Activated T-cell treated with anti-CD3 and anti-CD28 coated beads, Interleukin-2, amount 50 U/mL, for 72 hours (primary cell): ENCODE results near the gene CALR3. TPM values are rescaled to one million over a fixed set of nuclear protein-coding genes. Genes with fewer than 3 reads are reported as not detected.
"Not testable (repeated sequence)": the region's sequence is repeated elsewhere in the genome, so short reads cannot be mapped to it uniquely, and the experiment has no call there.

Experiments
- ATAC-seq, 2 donors: fragments of 150-1000 bp; cut with Tn5 transposase; replicated peaks in 1 of 2; 2 replicates each; pipeline ENCODE4 v1.10.0; 2021; ENCODE audit warnings: moderate library complexity in 2 of 2, mild to moderate bottlenecking in 1 of 2
- DNase-seq, 2 donors: peaks; one replicate each; pipeline ENCODE4 v3.0.0; 2021 to 2022; ENCODE audit warnings: mixed read lengths in 1 of 2
- H3K27ac Mint-ChIP-seq: one replicate; pipeline ENCODE4 v1.8.0; 2022; ENCODE audit warnings: mild to moderate bottlenecking, moderate library complexity, mixed read lengths
- H3K27me3 Mint-ChIP-seq: one replicate; pipeline ENCODE4 v1.8.0; 2022; ENCODE audit warnings: low read depth, mixed read lengths
- H3K36me3 Mint-ChIP-seq, 2 donors: one replicate each; pipeline ENCODE4 v1.8.0; 2022; ENCODE audit warnings: mixed read lengths in 2 of 2, mild to moderate bottlenecking in 1 of 2; ENCODE audit not compliant: insufficient read depth in 2 of 2
- H3K4me1 Mint-ChIP-seq: one replicate; pipeline ENCODE4 v1.8.0; 2022; ENCODE audit warnings: low read depth, mixed read lengths
- H3K4me3 Mint-ChIP-seq, 2 donors: one replicate each; pipeline ENCODE4 v1.8.0; 2022; ENCODE audit warnings: mild to moderate bottlenecking in 2 of 2, mixed read lengths in 2 of 2, moderate library complexity in 2 of 2
- H3K9me3 Mint-ChIP-seq, 2 donors: one replicate each; pipeline ENCODE4 v1.8.0; 2022; ENCODE audit warnings: mixed read lengths in 2 of 2
- total RNA-seq, 2 donors: library from RNA; stranded (reverse); gene quantifications; one replicate each; pipeline ENCODE4 v1.2.3, GENCODE V29; 2022

CALR3 gene
- total RNA-seq, 2 donors from 2014 or later: not detected

- DNase-seq (no peak), ATAC-seq (no peak)
- Mint-ChIP-seq H3K4me3 (no peak overlapping the region), H3K36me3 (peaks cover 4 to 9% of the 10 kb centered on the region in 2 donors), H3K27ac (no peak overlapping the region), H3K4me1 (no peaks in the 10 kb centered on the region), H3K9me3 (no peaks in the 10 kb centered on the region), H3K27me3 (no peaks in the 10 kb centered on the region)
These were observed 23.3 kb upstream of the CALR3 start for GRCh38 chr19:16519230-16519687.

DNA sequence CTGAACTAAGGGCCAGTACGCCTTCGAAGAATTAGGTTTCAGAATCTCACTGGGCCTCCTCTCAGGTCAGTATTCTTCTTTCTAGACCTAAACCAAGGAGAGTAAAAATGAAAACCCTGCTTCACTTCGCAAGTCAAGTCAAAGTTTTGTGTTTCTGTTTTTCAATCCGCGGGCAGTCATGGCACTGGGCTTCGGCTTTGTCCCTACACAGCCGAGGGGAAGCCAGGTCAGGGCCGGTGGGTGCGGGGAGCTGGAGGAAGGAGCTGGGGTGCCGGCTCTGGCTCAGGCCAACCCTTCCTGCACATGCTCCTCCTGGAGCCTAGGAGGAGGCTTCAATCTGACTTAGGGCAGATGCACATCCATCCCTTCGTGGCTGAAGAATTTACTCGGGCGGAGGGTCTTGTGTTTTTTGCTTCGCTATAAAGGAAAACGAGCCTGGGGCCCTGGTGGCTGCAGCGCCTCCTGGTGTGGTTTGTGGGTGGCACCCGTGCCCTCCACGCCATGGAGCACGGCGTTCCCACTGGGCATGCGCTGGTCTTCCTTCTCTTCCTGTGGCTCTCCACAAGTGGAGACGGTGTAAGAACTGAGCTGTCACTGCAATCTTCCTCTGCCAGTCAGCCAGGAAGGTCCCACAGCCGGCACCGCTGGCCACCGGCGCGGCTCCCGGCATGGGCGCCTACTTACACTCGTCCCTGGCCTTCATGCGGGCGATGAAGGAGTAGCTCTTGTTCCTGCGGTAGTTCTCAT, 22.7 kb upstream of the CALR3 start:
- no peak overlapping the region for H3K27ac Mint-ChIP-seq
- peaks cover 4 to 5% of the 10 kb centered on the region in 2 donors for H3K36me3 Mint-ChIP-seq
- no peaks in the 10 kb centered on the region for H3K27me3 Mint-ChIP-seq
- ATAC-seq (no peak), DNase-seq (no peak)
- no peak overlapping the region for H3K4me3 Mint-ChIP-seq
- H3K9me3 Mint-ChIP-seq: no peaks in the 10 kb centered on the region
- no peaks in the 10 kb centered on the region for H3K4me1 Mint-ChIP-seq

- no peaks in the 10 kb centered on the region for H3K27me3 Mint-ChIP-seq
- no peak overlapping the region for H3K4me3 Mint-ChIP-seq
- no peaks in the 10 kb centered on the region for H3K4me1 Mint-ChIP-seq
- ATAC-seq: no peak
- H3K9me3 Mint-ChIP-seq: no peaks in the 10 kb centered on the region
- no peak for DNase-seq
- H3K36me3 Mint-ChIP-seq: peaks cover 1 to 5% of the 10 kb centered on the region in 2 donors
- H3K27ac Mint-ChIP-seq: no peak overlapping the region
These were observed 22.1 kb upstream of the CALR3 start for GRCh38 chr19:16518061-16518460.

GRCh38 chr19:16516923-16517610, 21.1 kb upstream of the CALR3 start:
- Mint-ChIP-seq H3K4me3 (no peak overlapping the region), H3K27ac (no peak overlapping the region), H3K9me3 (no peaks in the 10 kb centered on the region), H3K27me3 (no peaks in the 10 kb centered on the region), H3K4me1 (no peaks in the 10 kb centered on the region), H3K36me3 (peaks cover 0 to 5% of the 10 kb centered on the region in 2 donors)
- no peak for DNase-seq
- peak in 1 of 2 donors; percentile 14 for ATAC-seq

GRCh38 chr19:16516381-16516780, 20.4 kb upstream of the CALR3 start:
- ATAC-seq: no peak
- no peaks in the 10 kb centered on the region for H3K9me3 Mint-ChIP-seq
- H3K4me1 Mint-ChIP-seq: no peaks in the 10 kb centered on the region
- peaks cover 0 to 5% of the 10 kb centered on the region in 2 donors for H3K36me3 Mint-ChIP-seq
- no peak for DNase-seq
- H3K4me3 Mint-ChIP-seq: no peak overlapping the region
- no peak overlapping the region for H3K27ac Mint-ChIP-seq
- H3K27me3 Mint-ChIP-seq: no peaks in the 10 kb centered on the region

GRCh38 chr19:16514383-16515019, 18.5 kb upstream of the CALR3 start:
- H3K9me3 Mint-ChIP-seq: no peaks in the 10 kb centered on the region
- no peaks in the 10 kb centered on the region for H3K27me3 Mint-ChIP-seq
- H3K36me3 Mint-ChIP-seq: peaks cover 0 to 5% of the 10 kb centered on the region in 2 donors
- no peak for DNase-seq
- peak; percentile 27 to 31 for ATAC-seq
- H3K4me3 Mint-ChIP-seq: no peak overlapping the region
- no peaks in the 10 kb centered on the region for H3K4me1 Mint-ChIP-seq
- no peak overlapping the region for H3K27ac Mint-ChIP-seq

DNA sequence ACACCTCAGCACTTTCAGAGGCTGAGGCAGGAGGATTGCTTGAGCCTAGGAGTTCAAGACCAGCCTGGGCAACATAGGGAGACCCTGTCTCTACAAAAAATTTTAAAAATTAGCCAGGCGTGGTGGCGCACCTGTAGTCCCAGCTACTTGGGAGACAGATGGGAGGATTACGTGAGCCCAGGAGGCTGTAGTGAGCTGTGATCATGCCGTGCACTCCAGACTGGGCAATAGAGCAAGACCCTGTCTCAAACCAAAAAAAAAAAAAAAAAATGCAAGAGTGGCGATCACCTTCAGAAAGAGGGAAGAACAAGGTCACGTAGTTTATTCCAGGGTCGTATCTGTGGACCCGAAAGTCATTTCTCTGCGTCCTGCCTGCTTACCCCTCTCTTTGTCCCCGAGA, 16.6 kb upstream of the CALR3 start:
- H3K27me3 Mint-ChIP-seq, H3K4me3 Mint-ChIP-seq, ATAC-seq, H3K36me3 Mint-ChIP-seq, DNase-seq, H3K4me1 Mint-ChIP-seq, H3K27ac Mint-ChIP-seq, H3K9me3 Mint-ChIP-seq: not testable (repeated sequence)

GRCh38 chr19:16509141-16510061, 13.4 kb upstream of the CALR3 start:
- Mint-ChIP-seq H3K4me1 (no peaks in the 10 kb centered on the region), H3K4me3 (no peak overlapping the region), H3K9me3 (no peaks in the 10 kb centered on the region), H3K27ac (no peak overlapping the region), H3K27me3 (no peaks in the 10 kb centered on the region), H3K36me3 (peaks cover 0 to 3% of the 10 kb centered on the region in 2 donors)
- DNase-seq (no peak), ATAC-seq (no peak)

DNA sequence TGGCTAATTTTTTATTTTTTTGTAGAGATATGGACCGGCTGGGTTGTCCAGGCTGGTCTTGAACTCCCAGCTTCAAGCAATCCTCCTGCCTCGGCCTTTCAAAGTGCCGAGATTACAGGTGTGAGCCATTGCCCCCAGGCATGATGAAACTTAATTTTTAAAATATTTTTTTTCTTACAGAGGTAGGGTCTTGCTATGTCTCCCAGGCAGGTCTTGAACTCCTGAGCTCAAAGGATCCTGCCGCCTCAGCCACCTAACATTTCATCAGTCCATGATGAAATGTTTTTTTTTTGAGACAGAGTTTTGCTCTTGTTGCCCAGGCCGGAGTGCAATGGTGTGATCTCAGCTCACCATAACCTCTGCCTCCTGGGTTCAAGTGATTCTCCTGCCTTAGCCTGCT, 12.6 kb upstream of the CALR3 start:
- DNase-seq (no peak), ATAC-seq (no peak)
- H3K27me3 Mint-ChIP-seq: no peaks in the 10 kb centered on the region
- H3K4me3 Mint-ChIP-seq: no peak overlapping the region
- no peaks in the 10 kb centered on the region for H3K4me1 Mint-ChIP-seq
- no peak overlapping the region for H3K27ac Mint-ChIP-seq
- peaks cover 0 to 3% of the 10 kb centered on the region in 2 donors for H3K36me3 Mint-ChIP-seq
- no peaks in the 10 kb centered on the region for H3K9me3 Mint-ChIP-seq

DNA sequence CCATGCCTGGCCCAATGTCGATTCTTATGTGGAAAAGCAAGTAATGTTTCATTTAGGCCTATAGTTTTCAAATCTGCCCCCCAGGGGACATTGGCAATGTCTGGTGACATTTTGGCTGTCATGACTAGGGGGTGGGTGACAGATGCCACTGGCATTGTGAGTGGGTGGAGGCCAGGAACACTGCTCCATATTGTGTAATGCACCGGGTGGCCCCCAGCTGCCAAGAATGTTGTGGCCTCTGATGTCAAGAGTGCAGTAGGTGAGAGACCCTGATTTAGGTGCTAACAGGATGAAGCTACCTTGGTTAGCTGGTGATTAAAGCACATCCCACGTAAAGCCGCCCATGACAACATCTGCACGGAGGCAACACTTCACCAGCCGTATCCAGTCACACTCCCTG, 11.0 kb upstream of the CALR3 start:
- Mint-ChIP-seq H3K27me3 (no peaks in the 10 kb centered on the region), H3K27ac (no peak overlapping the region), H3K9me3 (no peaks in the 10 kb centered on the region), H3K36me3 (peaks cover 0 to 3% of the 10 kb centered on the region in 2 donors), H3K4me1 (no peaks in the 10 kb centered on the region), H3K4me3 (no peak overlapping the region)
- DNase-seq: no peak
- ATAC-seq: no peak

GRCh38 chr19:16506161-16506560, 10.2 kb upstream of the CALR3 start:
- H3K4me3 Mint-ChIP-seq, ATAC-seq, H3K27ac Mint-ChIP-seq, H3K27me3 Mint-ChIP-seq, H3K9me3 Mint-ChIP-seq, DNase-seq, H3K4me1 Mint-ChIP-seq, H3K36me3 Mint-ChIP-seq: not testable (repeated sequence)

GRCh38 chr19:16504271-16504670, 8.3 kb upstream of the CALR3 start:
- Mint-ChIP-seq H3K9me3 (no peaks in the 10 kb centered on the region), H3K27ac (no peak overlapping the region)

More at GRCh38 chr19:16504271-16504670, 8.3 kb upstream of the CALR3 start:
- Mint-ChIP-seq H3K27me3 (no peaks in the 10 kb centered on the region), H3K4me1 (no peaks in the 10 kb centered on the region), H3K4me3 (no peak overlapping the region), H3K36me3 (peaks cover 0 to 3% of the 10 kb centered on the region in 2 donors)
- no peak for ATAC-seq
- no peak for DNase-seq
